Stimulated activated CD4-positive, alpha-beta T cell treated with anti-CD3 and anti-CD28 coated beads, Interleukin-4, amount 100 ng/mL, for 1 hour (primary cell): ENCODE results near the gene HES1.

Experiments used
- DNase-seq: peaks from one replicate; pipeline ENCODE4 v3.0.0-alpha.2; 2020

Gene HES1

DNA sequence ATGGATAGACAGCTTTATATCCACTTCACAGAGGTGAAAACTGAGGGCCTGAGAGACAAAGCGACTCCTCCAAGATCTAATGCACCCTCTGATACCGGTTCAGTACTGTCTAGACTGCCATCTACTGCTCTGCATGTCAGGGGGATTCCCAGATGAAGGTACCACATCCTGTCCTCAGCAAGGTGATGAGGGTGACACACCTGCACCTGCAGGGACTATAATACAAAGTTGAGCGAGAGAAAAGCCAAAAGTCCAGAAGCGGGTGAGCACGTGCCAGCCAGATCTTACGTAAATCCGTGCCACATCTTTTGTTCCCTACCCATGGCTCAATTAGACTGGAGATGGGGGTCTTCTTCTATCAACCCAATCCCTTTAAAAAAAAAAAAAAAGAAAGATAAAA is 32.4 kb upstream of the HES1 start:
- DNase-seq = peak; percentile 23

GRCh38 chr3:194103983-194104751 is 31.8 kb upstream of the HES1 start:
- no peak for DNase-seq

DNA sequence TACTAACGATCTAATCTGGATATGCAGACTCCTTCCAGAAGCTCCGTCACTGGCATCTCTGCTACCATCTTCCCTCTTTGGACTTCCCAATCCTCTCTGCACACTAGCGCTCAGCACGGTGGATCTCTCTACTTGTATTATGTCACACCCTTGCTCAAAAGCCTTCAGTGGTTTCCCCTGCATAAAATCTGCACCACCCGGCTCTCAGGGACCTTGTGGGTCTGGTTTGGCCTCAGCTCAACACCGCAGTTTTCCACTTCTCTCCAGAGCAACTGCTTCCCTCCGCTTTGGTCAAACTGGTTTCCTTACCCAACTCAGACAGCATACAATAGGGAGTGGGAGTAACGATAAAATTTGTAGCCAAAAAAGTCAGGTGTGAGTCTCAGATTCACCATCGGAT is 30.7 kb upstream of the HES1 start:
- no peak for DNase-seq

GRCh38 chr3:194107107-194107506 is 28.8 kb upstream of the HES1 start:
- DNase-seq = no peak

DNA sequence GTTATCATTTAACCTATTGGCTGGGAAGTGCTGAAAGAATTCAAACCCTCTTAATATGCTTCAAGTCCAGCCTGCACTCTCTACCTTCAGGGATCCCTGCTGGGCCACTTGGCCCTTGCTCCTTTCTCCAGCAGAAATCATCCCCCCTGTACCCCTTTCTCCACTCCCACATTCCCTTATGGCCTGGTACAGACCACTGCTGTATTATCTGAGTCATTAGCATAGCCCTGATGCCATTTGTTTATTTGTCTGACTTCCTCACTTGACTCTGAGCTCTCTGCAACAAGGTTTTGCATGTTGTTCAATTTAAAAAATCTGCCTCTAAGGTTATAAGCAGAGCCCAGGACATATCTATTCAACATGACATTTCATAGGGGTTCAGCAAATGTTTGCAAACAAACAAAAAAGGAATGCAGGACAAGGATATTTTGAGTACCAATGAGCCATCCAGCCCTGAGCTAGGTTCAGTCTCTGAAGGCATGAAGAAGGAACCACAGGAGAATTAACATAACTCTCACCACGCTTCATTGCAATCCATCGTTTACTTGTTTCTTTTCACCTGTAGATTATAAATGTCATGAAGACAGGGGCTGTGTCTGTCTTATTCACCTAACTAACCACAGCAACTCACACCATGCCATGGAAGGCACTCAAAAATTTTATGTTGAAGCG is 26.6 kb upstream of the HES1 start:
- no peak for DNase-seq

GRCh38 chr3:194110483-194110882 is 25.5 kb upstream of the HES1 start:
- no peak for DNase-seq

GRCh38 chr3:194111336-194111735 is 24.6 kb upstream of the HES1 start:
- DNase-seq = no peak

- DNase-seq = no peak
Measured at GRCh38 chr3:194112120-194113106, 23.5 kb upstream of the HES1 start.

- no peak for DNase-seq
Measured at GRCh38 chr3:194114123-194114522, 21.8 kb upstream of the HES1 start.

DNA sequence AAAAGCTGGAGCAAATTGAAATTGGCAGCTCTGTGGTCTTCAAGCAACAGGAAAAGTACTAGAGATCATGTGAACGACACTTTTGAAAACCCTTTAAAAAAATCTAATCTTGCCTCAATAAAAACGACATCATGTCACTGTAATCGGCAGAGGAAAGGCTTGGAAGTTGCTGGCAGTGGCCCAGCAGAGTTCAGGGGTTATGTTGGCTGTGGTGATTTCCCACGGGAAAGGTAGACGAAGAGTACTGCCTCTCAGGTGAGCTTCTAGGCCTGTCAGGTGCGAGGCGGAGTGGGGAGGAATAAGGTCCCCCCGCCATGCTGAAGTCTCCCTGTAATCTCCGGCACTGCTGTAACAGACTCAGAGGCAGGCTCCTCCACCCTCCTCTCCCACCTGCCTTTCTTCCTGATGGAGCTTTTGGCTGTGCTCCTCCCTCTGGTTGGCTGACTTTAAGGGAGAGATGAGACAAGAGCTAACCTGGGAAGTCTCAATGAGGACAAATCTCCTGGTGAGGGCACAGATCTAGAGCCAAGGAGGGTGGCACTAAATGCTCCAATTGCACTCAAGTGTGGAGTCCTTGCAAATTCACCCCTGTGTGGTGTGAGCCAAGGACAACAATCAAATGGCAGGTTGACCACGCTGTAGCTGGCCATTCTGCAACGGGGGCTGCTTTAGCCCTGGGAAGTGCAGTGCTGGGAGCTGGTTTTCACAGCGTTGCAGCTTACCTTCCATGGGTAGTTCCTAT is 18.7 kb upstream of the HES1 start:
- DNase-seq = no peak

GRCh38 chr3:194118920-194119319 is 17.0 kb upstream of the HES1 start:
- DNase-seq = no peak

DNA sequence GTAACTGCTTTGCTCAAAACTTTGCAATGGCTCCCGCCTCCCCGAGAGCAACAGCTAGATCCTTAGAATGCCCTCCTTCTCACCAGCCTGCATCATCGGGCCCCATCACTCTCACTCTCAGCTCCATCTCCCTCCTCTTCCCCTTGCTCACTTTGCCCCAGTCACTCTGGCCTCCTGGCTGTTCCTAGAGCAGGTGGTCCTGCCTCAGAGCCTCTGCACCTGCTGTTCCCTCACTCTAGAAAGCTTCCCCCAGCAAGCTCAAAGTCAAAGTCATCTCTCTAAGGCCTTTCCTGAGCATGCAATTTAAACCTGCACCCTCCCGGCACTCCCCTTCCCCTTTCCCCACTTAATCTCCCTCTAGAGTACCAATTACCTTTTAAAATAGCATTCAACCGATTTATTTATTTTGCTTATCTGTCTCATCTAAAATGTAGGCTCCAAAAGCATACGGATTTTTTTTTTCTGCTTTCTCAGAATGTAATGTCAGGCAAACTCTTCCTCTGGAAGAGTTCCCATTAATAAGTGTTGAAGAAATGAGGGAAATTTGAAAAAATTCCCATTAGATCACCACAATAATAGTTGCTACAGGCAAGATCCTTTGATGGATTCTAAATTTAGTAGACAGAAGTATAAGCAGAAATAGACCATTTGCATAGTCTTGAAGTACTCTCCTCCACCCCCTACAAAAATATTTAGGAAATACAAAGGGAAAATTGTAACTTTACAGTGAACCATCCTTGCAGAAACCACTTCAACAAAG is 15.9 kb upstream of the HES1 start:
- DNase-seq = no peak

GRCh38 chr3:194120789-194121770 is 14.9 kb upstream of the HES1 start:
- no peak for DNase-seq

GRCh38 chr3:194121891-194122631 is 13.9 kb upstream of the HES1 start:
- no peak for DNase-seq

GRCh38 chr3:194123726-194124125 is 12.2 kb upstream of the HES1 start:
- no peak for DNase-seq

DNA sequence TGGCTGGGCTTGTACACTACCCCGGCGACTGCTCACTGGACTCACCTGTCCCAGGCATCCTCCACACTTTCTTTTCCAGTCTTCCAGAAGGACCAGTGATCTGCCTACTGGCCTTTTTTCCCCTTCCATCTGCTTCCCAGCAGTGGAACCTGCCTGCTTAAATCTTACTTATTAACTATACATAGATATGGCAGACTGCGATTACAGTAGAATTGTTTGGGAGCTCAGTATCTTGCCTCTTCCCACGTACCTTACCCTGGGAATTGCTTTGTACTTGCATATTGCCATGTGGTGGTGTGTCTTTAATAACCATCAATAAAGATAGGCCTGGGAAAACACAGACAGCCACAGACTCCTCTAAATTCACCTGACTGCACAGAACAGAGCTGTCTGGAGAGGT is 11.8 kb upstream of the HES1 start:
- no peak for DNase-seq

GRCh38 chr3:194125442-194125841 is 10.5 kb upstream of the HES1 start:
- DNase-seq = no peak

DNA sequence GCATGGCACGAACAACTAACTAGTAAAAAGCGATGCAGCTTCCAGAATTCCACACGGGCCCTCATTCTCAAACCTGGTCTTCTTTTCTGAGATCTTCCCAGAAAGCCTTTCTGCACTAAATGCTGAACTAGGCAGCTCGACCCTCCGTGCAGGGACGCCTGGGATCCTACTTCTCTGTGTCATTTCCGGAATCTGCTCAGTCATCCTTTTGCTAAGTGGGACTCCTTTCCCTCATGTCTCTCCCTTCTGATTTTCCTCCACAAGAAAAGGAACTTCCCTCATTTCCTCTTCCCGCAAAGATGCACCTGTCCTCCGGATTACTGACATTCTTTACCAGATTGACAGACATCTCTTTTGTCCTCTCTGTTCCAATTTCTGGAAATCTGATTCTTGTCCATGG is 9.2 kb upstream of the HES1 start:
- no peak for DNase-seq

DNA sequence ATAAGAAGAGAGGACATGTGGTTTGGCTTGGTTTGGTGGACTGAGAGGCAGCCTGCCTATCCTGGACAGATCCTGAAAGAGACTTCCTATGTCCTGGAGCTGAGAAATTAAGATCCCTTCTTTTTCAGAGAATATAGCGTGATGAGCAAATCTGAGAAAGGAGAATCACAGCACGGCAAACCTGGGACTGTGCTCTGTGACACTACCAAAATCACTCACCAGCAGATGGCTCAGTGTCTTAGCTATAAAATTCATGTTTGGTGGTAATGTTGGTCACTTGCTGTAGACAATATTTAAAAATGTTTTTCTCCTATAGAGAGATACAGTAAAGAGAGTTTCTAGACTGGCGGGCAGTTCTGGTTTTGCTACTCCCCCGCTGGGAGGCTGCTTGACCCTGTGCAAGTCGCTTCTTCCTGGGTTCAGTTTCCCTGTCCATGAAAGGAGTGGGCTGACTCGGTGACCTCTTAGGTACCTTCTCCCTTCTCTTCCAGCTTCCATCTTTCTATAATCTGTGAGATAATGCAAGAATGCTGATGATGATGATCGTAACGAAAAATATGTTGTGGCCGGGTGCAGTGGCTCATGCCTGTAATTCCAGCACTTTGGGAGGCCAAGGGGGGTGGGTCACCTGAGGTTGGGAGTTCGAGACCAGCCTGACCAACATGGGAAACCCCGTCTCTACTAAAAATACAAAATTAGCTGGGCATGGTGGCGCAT is 7.6 kb upstream of the HES1 start:
- DNase-seq = no peak
